ENCODE data around the gene LMO7. TPM values are rescaled to one million over a fixed set of nuclear protein-coding genes. Genes with fewer than 3 reads are reported as not detected.

Gene LMO7
- total RNA-seq, 1 experiment from 2014 or later: 20.4 TPM

GRCh38 chr13:75762076-75762937 lies 126.2 kb downstream of the LMO7 start:
- H3K4me2 ChIP-seq (ENCODE audit: insufficient read depth, insufficient read length, low read length): no peak overlapping the region
- Mint-ChIP-seq H3K4me3 (no peak overlapping the region), H3K36me3 (ENCODE audit: insufficient read depth in 1 of 3, low read depth in 3 of 3) (peaks cover 0 to 3% (median 3%) of the 10 kb centered on the region in 3 experiments; a peak in 4 of 7 replicates), H3K27me3 (ENCODE audit: low read depth) (no peaks in the 10 kb centered on the region), H3K27ac (no peak overlapping the region), H3K9me3 (no peaks in the 10 kb centered on the region; a peak in 1 of 5 replicates), H3K4me1 (peaks cover 0 to 15% of the 10 kb centered on the region in 2 experiments; a peak in 2 of 4 replicates)
- H2AK5ac ChIP-seq (ENCODE audit: insufficient read length, low read length): no peak overlapping the region
- no peak overlapping the region for H2BK20ac ChIP-seq (ENCODE audit: low read depth, low read length, poor library complexity, severe bottlenecking)
- peak overlapping the region; percentile 46 for H2BK5ac ChIP-seq (ENCODE audit: insufficient read length, low read length)
- no peak overlapping the region for H3T11ph ChIP-seq (ENCODE audit: low read length)
- no peak overlapping the region for H2BK12ac ChIP-seq (ENCODE audit: insufficient read length, low read depth, low read length)
- no peaks in the 10 kb centered on the region for H3K27me3 ChIP-seq (ENCODE audit: insufficient read depth, low read length)
- no peak overlapping the region for H3K18ac ChIP-seq (ENCODE audit: insufficient read length, low read depth, low read length)
- no peak overlapping the region for H2BK120ac ChIP-seq (ENCODE audit: low read depth, low read length, poor library complexity, severe bottlenecking)
- H3K4me1 ChIP-seq (ENCODE audit: insufficient read depth, low read length): no peaks in the 10 kb centered on the region
- no peak overlapping the region for H4K5ac ChIP-seq (ENCODE audit: insufficient read length, low read depth, low read length)
- H3K56ac ChIP-seq (ENCODE audit: insufficient read length, low read depth, low read length): no peak overlapping the region
- no peaks in the 10 kb centered on the region for H4K20me1 ChIP-seq (ENCODE audit: control insufficient read depth, insufficient read depth, insufficient read length)
- DNase-seq: no peak
- H3K23ac ChIP-seq (ENCODE audit: insufficient read length, low read depth, low read length): no peak overlapping the region
- no peaks in the 10 kb centered on the region for H3K9me3 ChIP-seq (ENCODE audit: control insufficient read depth, low read depth, low read length)
- H3K79me1 ChIP-seq (ENCODE audit: insufficient read depth, low read depth, low read length, poor library complexity, severe bottlenecking): no peaks in the 10 kb centered on the region
- no peak overlapping the region for H3K9ac ChIP-seq (ENCODE audit: extremely low read depth, insufficient read length, low read length)
- TF ChIP-seq CTCF (conservative IDR thresholded peaks at IDR 0.05): no peak
- 0 out of 2 replicates have a peak overlapping the region, but pooled peaks have one; percentile 61 for H2BK15ac ChIP-seq (ENCODE audit: low read depth, low read length)
- H3K23me2 ChIP-seq (ENCODE audit: insufficient read length, low read depth, low read length, poor library complexity, severe bottlenecking): no peaks in the 10 kb centered on the region
- no peak overlapping the region for H3K4ac ChIP-seq (ENCODE audit: low read depth, low read length)
- H3K14ac ChIP-seq (ENCODE audit: insufficient read depth, low read length): no peak overlapping the region
- no peak overlapping the region for H2AFZ ChIP-seq (ENCODE audit: low read length)
- H3K79me2 ChIP-seq (ENCODE audit: insufficient read depth, low read length): no peaks in the 10 kb centered on the region
- H3K27ac ChIP-seq (ENCODE audit: insufficient read length, low read depth, low read length): no peak overlapping the region
- H4K8ac ChIP-seq (replicated peaks; ENCODE audit: insufficient read length, low read depth, low read length): no peak overlapping the region
- no CpG with 5 or more reads among the region's 7 CpGs for WGBS (ENCODE audit: extremely low coverage, insufficient read length, low lambda C conversion rate)
- H4K91ac ChIP-seq (ENCODE audit: insufficient read length, low read depth, low read length): no peak overlapping the region
